Spleen (tissue), 11 donors: Measurements from ENCODE around the gene EVL. TPM values are rescaled to one million over a fixed set of nuclear protein-coding genes. Genes with fewer than 3 reads are reported as not detected.

Source experiments
- DNase-seq: peaks from one replicate; pipeline ENCODE4 v3.0.0-alpha.2; 2020
- H3K27ac ChIP-seq, 8 donors: fragments of 200-600 bp; sonication (generic) in 7 of 8; 1 replicate in 4 of 8; 2 replicates in 4 of 8; pipeline versions ENCODE4 v1.5.0 to v1.8.0; 2016 to 2021; ENCODE audit warnings: inconsistent platforms in 4 of 8, mild to moderate bottlenecking in 4 of 8, moderate library complexity in 1 of 8
- H3K27me3 ChIP-seq, 7 donors: fragments of 200-600 bp; sonication (generic) in 6 of 7; replicated peaks in 1 of 7; 1 replicate in 4 of 7; 2 replicates in 3 of 7; pipeline versions ENCODE4 v1.5.0 to v1.8.0; 2016 to 2021; ENCODE audit warnings: inconsistent platforms in 3 of 7, mild to moderate bottlenecking in 1 of 7
- H3K36me3 ChIP-seq, 6 donors: fragments of 200-600 bp; sonication (generic) in 5 of 6; 1 replicate in 4 of 6; 2 replicates in 2 of 6; pipeline versions ENCODE4 v1.5.0 to v1.8.0; 2016 to 2021; ENCODE audit warnings: inconsistent platforms in 2 of 6
- H3K4me1 ChIP-seq, 6 donors: fragments of 200-600 bp; sonication (generic) in 5 of 6; 1 replicate in 3 of 6; 2 replicates in 3 of 6; pipeline versions ENCODE4 v1.5.0 to v1.8.0; 2016 to 2021; ENCODE audit warnings: inconsistent platforms in 3 of 6
- H3K4me3 ChIP-seq, 8 donors: fragments of 200-600 bp; sonication (generic) in 7 of 8; 1 replicate in 4 of 8; 2 replicates in 4 of 8; pipeline versions ENCODE4 v1.5.0 to v1.8.0; 2016 to 2021; ENCODE audit warnings: inconsistent platforms in 4 of 8, mild to moderate bottlenecking in 4 of 8, moderate library complexity in 2 of 8
- H3K9me3 ChIP-seq, 8 donors: fragments of 200-600 bp; sonication (generic) in 7 of 8; 1 replicate in 4 of 8; 2 replicates in 4 of 8; pipeline versions ENCODE4 v1.5.0 to v1.8.0; 2016 to 2021; ENCODE audit warnings: inconsistent platforms in 4 of 8
- POLR2A ChIP-seq, 3 donors: fragments of 450-650 bp; IDR thresholded peaks; one replicate each; pipeline ENCODE4 v1.5.1; 2017; ENCODE audit warnings: antibody characterized with exemption in 3 of 3, mild to moderate bottlenecking in 1 of 3
- POLR2AphosphoS5 ChIP-seq, 3 donors: sonication (generic); formaldehyde crosslinking; IDR thresholded peaks; one replicate each; pipeline ENCODE4 v1.5.1; 2017; ENCODE audit warnings: antibody characterized with exemption in 3 of 3
- WGBS, 5 donors: extraction: QIAGEN DNeasy Blood & Tissue Kit in 3 of 5; methylation state at CpG; one replicate each; pipeline versions ENCODE4 v1.1.5 to v1.1.7; 2013 to 2018; 5-methylcytosine and 5-hydroxymethylcytosine counted together
- intact Hi-C: fragments of 100-400 bp; cut with DNase I; formaldehyde crosslinking; loops from one replicate; pipeline ENCODE4 v1.15.0; 2023; ENCODE audit warnings: low total_unique reads
- polyA plus RNA-seq, 3 donors: library from polyadenylated mRNA; stranded (reverse); fragments of 200-250 nt; gene quantifications; one replicate each; pipeline ENCODE4 v1.2.1, GENCODE V29; 2013
- total RNA-seq, 7 donors: library from RNA; depleted of rRNA in 3 of 7; stranded (reverse); fragments of >200 nt in 3 of 7; fragmentation: NEBNext Ultra II Directional in 4 of 7; extraction: Animal tissue kit (Norgen Biotek cat#: 25700) in 4 of 7; gene quantifications; one replicate each; pipeline versions ENCODE4 v1.1.0 to v1.2.1, GENCODE V29; 2016 to 2021
- TF ChIP-seq, protein P1 (sequence below), 11 experiments: fragments of 200-600 bp in 7 of 11; fragments of 450-650 bp in 4 of 11; sonication (generic) in 4 of 11; IDR thresholded peaks in 8 of 11; conservative IDR thresholded peaks in 3 of 11; 1 replicate in 7 of 11; 2 replicates in 4 of 11; pipeline versions ENCODE4 v1.4.0 to v1.8.0; 2016 to 2021; ENCODE audit warnings: antibody characterized with exemption in 11 of 11, inconsistent platforms in 4 of 11, mild to moderate bottlenecking in 1 of 11
- donor health status: healthy with polysubstance abuse.
- donor health status: DM: no; HTN: no; CAD: no; lungs with moderate emphysema.
- donor health status: DM: no; HTN: no; CAD: no.
- donor health status: Bipolar disorder and iron deficiency.
- donor health status: healthy.
- donor health status: DM: no; HTN: no; CAD: no.
- donor health status: DM: yes; HTN: yes; CAD: no.

EVL gene
- total and polyA plus RNA-seq, 10 donors = 169 to 336 (median 271) TPM

GRCh38 chr14:100056964-100057795, 8.0 kb upstream of the EVL start:
- DNase-seq = no peak
- intact Hi-C loops = loop anchor here (10.0 kb wide), 1 partner anchor 48 kb away; no protein-coding TSS in a partner anchor
- Histone ChIP-seq H3K36me3 (no peaks in the 10 kb centered on the region), H3K9me3 (no peaks in the 10 kb centered on the region), H3K4me3 (no peak overlapping the region), H3K27ac (peak overlapping the region in 1 of 8 donors; percentile 57), H3K4me1 (peaks cover 0 to 52% (median 31%) of the 10 kb centered on the region in 6 donors), H3K27me3 (no peaks in the 10 kb centered on the region)
- no peak for TF ChIP-seq POLR2AphosphoS5 (IDR thresholded peaks at IDR 0.05)
- TF ChIP-seq POLR2A (IDR thresholded peaks at IDR 0.05) = no peak
- TF ChIP-seq, protein P1, sequence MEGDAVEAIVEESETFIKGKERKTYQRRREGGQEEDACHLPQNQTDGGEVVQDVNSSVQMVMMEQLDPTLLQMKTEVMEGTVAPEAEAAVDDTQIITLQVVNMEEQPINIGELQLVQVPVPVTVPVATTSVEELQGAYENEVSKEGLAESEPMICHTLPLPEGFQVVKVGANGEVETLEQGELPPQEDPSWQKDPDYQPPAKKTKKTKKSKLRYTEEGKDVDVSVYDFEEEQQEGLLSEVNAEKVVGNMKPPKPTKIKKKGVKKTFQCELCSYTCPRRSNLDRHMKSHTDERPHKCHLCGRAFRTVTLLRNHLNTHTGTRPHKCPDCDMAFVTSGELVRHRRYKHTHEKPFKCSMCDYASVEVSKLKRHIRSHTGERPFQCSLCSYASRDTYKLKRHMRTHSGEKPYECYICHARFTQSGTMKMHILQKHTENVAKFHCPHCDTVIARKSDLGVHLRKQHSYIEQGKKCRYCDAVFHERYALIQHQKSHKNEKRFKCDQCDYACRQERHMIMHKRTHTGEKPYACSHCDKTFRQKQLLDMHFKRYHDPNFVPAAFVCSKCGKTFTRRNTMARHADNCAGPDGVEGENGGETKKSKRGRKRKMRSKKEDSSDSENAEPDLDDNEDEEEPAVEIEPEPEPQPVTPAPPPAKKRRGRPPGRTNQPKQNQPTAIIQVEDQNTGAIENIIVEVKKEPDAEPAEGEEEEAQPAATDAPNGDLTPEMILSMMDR (IDR thresholded peaks at IDR 0.05 in 8 of 11, conservative IDR thresholded peaks at IDR 0.05 in 3 of 11) = peak in 9 of 11 experiments; percentile 15 to 61 (median 39)
- 79 to 84% (median 82%) methylated on average over 4 of the region's 4 CpGs for WGBS, 5 donors

GRCh38 chr14:100058777-100059437, 6.3 kb upstream of the EVL start:
- no peak overlapping the region for H3K4me3 ChIP-seq
- peaks cover 1 to 69% (median 48%) of the 10 kb centered on the region in 6 donors for H3K4me1 ChIP-seq
- no peak for TF ChIP-seq POLR2AphosphoS5 (IDR thresholded peaks at IDR 0.05)
- TF ChIP-seq, protein P1 (IDR thresholded peaks at IDR 0.05 in 8 of 11, conservative IDR thresholded peaks at IDR 0.05 in 3 of 11) = no peak
- no peak for TF ChIP-seq POLR2A (IDR thresholded peaks at IDR 0.05)
- no peaks in the 10 kb centered on the region for H3K27me3 ChIP-seq
- peak overlapping the region in 6 of 8 donors; percentile 7 to 68 (median 52) for H3K27ac ChIP-seq
- no peaks in the 10 kb centered on the region for H3K9me3 ChIP-seq
- WGBS, 5 donors = 68 to 72% (median 71%) methylated on average over 4 of the region's 4 CpGs
- no peaks in the 10 kb centered on the region for H3K36me3 ChIP-seq
- no peak for DNase-seq
- intact Hi-C loops = loop anchor here (10.0 kb wide), 1 partner anchor 46 kb away; no protein-coding TSS in a partner anchor

GRCh38 chr14:100059438-100059781, 5.8 kb upstream of the EVL start:
- TF ChIP-seq, protein P1 (IDR thresholded peaks at IDR 0.05 in 8 of 11, conservative IDR thresholded peaks at IDR 0.05 in 3 of 11) = no peak
- TF ChIP-seq POLR2AphosphoS5 (IDR thresholded peaks at IDR 0.05) (no peak), POLR2A (IDR thresholded peaks at IDR 0.05) (no peak)
- DNase-seq = no peak
- H3K9me3 ChIP-seq = no peaks in the 10 kb centered on the region
- 86 to 99% (median 94%) methylated on average over 3 of the region's 3 CpGs for WGBS, 5 donors
- H3K36me3 ChIP-seq = no peaks in the 10 kb centered on the region
- no peak overlapping the region for H3K4me3 ChIP-seq
- no peaks in the 10 kb centered on the region for H3K27me3 ChIP-seq
- H3K27ac ChIP-seq = peak overlapping the region in 6 of 8 donors; percentile 7 to 68 (median 52)
- intact Hi-C loops = loop anchor here (10.0 kb wide), 1 partner anchor 45 kb away; no protein-coding TSS in a partner anchor
- peaks cover 6 to 74% (median 53%) of the 10 kb centered on the region in 6 donors for H3K4me1 ChIP-seq

- Histone ChIP-seq H3K4me3 (no peak overlapping the region), H3K4me1 (peaks cover 15 to 87% (median 63%) of the 10 kb centered on the region in 6 donors), H3K36me3 (no peaks in the 10 kb centered on the region), H3K9me3 (no peaks in the 10 kb centered on the region), H3K27me3 (no peaks in the 10 kb centered on the region), H3K27ac (peak overlapping the region in 3 of 8 donors; percentile 30 to 92 (median 34))
- intact Hi-C loops = no loop called here
- DNase-seq = no peak
- WGBS, 5 donors = 87 to 94% (median 91%) methylated on average over 3 of the region's 3 CpGs
- TF ChIP-seq, protein P1 (IDR thresholded peaks at IDR 0.05 in 8 of 11, conservative IDR thresholded peaks at IDR 0.05 in 3 of 11) = no peak
- TF ChIP-seq POLR2AphosphoS5 (IDR thresholded peaks at IDR 0.05) (no peak), POLR2A (IDR thresholded peaks at IDR 0.05) (no peak)
Measured at GRCh38 chr14:100060760-100061159, 4.5 kb upstream of the EVL start.
